DOHH2 (cell line): ENCODE results near the gene ASB6.

Source experiments
- H3F3A ChIP-seq: fragments of 200-600 bp; sonication (generic), shearing (Covaris generic); 2 replicates; pipeline ENCODE4 v1.6.0; 2016; ENCODE audit warnings: antibody characterized with exemption, mild to moderate bottlenecking; ENCODE audit not compliant: control insufficient read depth, insufficient read depth
- H3K27ac ChIP-seq: fragments of 200-600 bp; sonication (generic); 2 replicates; pipeline ENCODE4 v1.5.1; 2014; ENCODE audit warnings: low read depth, mild to moderate bottlenecking, low read length, moderate library complexity
- H3K27me3 ChIP-seq: fragments of 200-600 bp; sonication (generic); 2 replicates; pipeline ENCODE4 v1.6.1; 2014; ENCODE audit warnings: mild to moderate bottlenecking, low read length, mixed read lengths; ENCODE audit not compliant: control insufficient read depth
- H3K36me3 ChIP-seq: fragments of 200-600 bp; sonication (generic); 2 replicates; pipeline ENCODE4 v1.6.1; 2014; ENCODE audit warnings: mild to moderate bottlenecking, low read length, moderate library complexity, mixed read lengths; ENCODE audit not compliant: control insufficient read depth
- H3K4me1 ChIP-seq: fragments of 200-600 bp; sonication (generic); 2 replicates; pipeline ENCODE4 v1.6.1; 2014; ENCODE audit warnings: mild to moderate bottlenecking, low read length, mixed read lengths; ENCODE audit not compliant: control insufficient read depth
- H3K4me2 ChIP-seq: fragments of 200-600 bp; sonication (generic); 2 replicates; pipeline ENCODE4 v1.6.0; 2014; ENCODE audit warnings: mild to moderate bottlenecking, low read length, moderate library complexity
- H3K4me3 ChIP-seq: fragments of 200-600 bp; sonication (generic); 2 replicates; pipeline ENCODE4 v1.5.1; 2014; ENCODE audit warnings: mild to moderate bottlenecking, low read length, mixed read lengths
- H3K79me2 ChIP-seq: fragments of 200-600 bp; sonication (generic); 2 replicates; pipeline ENCODE4 v1.6.1; 2014; ENCODE audit warnings: mild to moderate bottlenecking, low read length, mixed read lengths; ENCODE audit not compliant: control insufficient read depth
- H3K9me2 ChIP-seq: fragments of 200-600 bp; sonication (generic); replicated peaks from 2 replicates; pipeline ENCODE4 v1.6.1; 2014; ENCODE audit warnings: mild to moderate bottlenecking, low read length, mixed read lengths; ENCODE audit not compliant: control insufficient read depth
- H3K9me3 ChIP-seq: fragments of 200-600 bp; sonication (generic); 2 replicates; pipeline ENCODE4 v1.6.1; 2014; ENCODE audit warnings: antibody characterized with exemption, low read length, mixed read lengths; ENCODE audit not compliant: control insufficient read depth, insufficient read depth
- H4K20me1 ChIP-seq: fragments of 200-600 bp; sonication (generic); 2 replicates; pipeline ENCODE4 v1.6.0; 2014; ENCODE audit warnings: low read depth, mild to moderate bottlenecking, antibody characterized with exemption, low read length, moderate library complexity; ENCODE audit not compliant: control insufficient read depth, insufficient read depth
- EZH2phosphoT487 ChIP-seq: fragments of 200-600 bp; sonication (generic); IDR thresholded peaks from 2 replicates; pipeline ENCODE4 v1.6.1; 2017; ENCODE audit warnings: borderline replicate concordance, mild to moderate bottlenecking, antibody characterized with exemption, low read length, moderate library complexity, mixed read lengths
- TF ChIP-seq, protein P1 (sequence below): fragments of 200-600 bp; sonication (generic); IDR thresholded peaks from one replicate; pipeline ENCODE4 v1.5.1; 2014; ENCODE audit warnings: antibody characterized with exemption, mild to moderate bottlenecking, low read depth, low read length; ENCODE audit not compliant: poor library complexity, severe bottlenecking

ASB6 gene

DNA sequence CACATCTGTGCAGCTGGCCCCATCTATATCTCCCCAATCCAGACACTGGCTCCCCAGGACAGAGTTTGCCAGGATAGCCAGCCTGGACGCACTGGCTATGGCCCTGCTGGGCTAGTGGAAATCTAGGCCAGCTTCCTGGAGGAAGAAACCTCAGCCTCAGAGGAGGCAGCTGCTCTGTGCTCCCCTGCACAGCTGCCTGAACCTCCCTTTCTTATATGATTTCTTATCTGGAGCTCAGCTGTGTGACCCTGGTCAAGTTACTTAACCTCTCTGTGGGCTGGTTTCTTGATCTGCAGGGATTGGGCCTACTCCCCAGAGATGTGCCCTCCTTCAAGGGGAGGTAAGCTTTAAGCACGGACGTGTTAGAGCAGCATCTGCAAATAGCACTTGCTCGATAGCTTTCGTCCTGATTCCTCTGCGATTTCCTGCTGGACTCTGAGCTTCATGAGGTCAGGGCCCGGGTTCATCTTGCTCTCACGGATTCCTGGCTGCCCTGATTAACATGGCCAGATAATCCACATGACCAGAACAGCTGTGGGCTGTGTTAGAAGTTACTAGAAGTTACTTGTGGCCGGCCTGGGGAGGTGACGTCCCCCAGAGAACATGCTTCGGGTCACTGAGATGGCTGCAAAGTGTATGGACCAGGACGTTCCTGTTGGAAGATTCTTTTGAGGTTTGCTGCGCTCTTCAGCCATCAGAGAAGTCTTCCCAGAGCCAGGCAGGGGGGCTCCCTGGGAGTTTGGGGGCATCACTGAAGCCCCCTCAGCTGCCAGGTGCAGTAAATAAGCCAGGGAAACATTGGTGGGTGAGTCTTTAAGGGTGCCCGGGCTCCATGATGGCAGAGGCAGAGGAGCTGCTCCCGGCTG lies 35.6 kb downstream of the ASB6 start:
- Histone ChIP-seq H3K27me3 (peaks cover 12% of the 10 kb centered on the region), H3K27ac (no peak overlapping the region)
- no peak for TF ChIP-seq EZH2phosphoT487
- TF ChIP-seq, protein P1, sequence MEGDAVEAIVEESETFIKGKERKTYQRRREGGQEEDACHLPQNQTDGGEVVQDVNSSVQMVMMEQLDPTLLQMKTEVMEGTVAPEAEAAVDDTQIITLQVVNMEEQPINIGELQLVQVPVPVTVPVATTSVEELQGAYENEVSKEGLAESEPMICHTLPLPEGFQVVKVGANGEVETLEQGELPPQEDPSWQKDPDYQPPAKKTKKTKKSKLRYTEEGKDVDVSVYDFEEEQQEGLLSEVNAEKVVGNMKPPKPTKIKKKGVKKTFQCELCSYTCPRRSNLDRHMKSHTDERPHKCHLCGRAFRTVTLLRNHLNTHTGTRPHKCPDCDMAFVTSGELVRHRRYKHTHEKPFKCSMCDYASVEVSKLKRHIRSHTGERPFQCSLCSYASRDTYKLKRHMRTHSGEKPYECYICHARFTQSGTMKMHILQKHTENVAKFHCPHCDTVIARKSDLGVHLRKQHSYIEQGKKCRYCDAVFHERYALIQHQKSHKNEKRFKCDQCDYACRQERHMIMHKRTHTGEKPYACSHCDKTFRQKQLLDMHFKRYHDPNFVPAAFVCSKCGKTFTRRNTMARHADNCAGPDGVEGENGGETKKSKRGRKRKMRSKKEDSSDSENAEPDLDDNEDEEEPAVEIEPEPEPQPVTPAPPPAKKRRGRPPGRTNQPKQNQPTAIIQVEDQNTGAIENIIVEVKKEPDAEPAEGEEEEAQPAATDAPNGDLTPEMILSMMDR = no peak

DNA sequence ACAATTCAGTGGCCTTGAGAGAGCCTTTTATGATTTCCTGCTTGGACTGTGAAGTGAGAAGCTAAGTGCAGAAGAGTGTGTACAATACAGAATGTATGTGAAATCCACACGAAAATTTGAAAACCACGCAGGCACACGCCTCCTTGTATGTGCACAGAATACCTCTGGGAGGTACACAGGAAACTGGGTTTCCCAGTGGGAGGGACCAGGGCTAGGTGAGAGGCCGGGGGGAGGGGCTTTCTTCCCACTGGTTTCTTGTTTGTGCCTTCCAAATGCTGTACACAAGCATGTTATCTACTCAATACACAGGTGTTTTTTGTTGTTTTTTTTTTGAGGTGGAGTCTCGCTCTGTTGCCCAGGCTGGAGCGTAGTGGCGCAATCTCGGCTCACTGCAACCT lies 37.2 kb downstream of the ASB6 start:
- no peak overlapping the region for H3K4me3 ChIP-seq
- H4K20me1 ChIP-seq = no peaks in the 10 kb centered on the region
- TF ChIP-seq, protein P1 = no peak
- TF ChIP-seq EZH2phosphoT487 = no peak
- peaks cover 29% of the 10 kb centered on the region for H3K4me1 ChIP-seq
- H3K36me3 ChIP-seq = no peaks in the 10 kb centered on the region
- no peaks in the 10 kb centered on the region for H3F3A ChIP-seq
- peaks cover 10% of the 10 kb centered on the region for H3K27me3 ChIP-seq
- H3K4me2 ChIP-seq = no peak overlapping the region
- H3K9me2 ChIP-seq = no peaks in the 10 kb centered on the region
- H3K79me2 ChIP-seq = no peaks in the 10 kb centered on the region
- no peaks in the 10 kb centered on the region for H3K9me3 ChIP-seq
- H3K27ac ChIP-seq = no peak overlapping the region

More for the DNA sequence above, 35.6 kb downstream of the ASB6 start:
- Histone ChIP-seq H3K4me3 (no peak overlapping the region), H3K9me3 (no peaks in the 10 kb centered on the region), H3K4me2 (no peak overlapping the region), H3K9me2 (no peaks in the 10 kb centered on the region), H3K36me3 (no peaks in the 10 kb centered on the region), H3K4me1 (peaks cover 39% of the 10 kb centered on the region), H3K79me2 (no peaks in the 10 kb centered on the region), H3F3A (no peaks in the 10 kb centered on the region), H4K20me1 (no peaks in the 10 kb centered on the region)

DNA sequence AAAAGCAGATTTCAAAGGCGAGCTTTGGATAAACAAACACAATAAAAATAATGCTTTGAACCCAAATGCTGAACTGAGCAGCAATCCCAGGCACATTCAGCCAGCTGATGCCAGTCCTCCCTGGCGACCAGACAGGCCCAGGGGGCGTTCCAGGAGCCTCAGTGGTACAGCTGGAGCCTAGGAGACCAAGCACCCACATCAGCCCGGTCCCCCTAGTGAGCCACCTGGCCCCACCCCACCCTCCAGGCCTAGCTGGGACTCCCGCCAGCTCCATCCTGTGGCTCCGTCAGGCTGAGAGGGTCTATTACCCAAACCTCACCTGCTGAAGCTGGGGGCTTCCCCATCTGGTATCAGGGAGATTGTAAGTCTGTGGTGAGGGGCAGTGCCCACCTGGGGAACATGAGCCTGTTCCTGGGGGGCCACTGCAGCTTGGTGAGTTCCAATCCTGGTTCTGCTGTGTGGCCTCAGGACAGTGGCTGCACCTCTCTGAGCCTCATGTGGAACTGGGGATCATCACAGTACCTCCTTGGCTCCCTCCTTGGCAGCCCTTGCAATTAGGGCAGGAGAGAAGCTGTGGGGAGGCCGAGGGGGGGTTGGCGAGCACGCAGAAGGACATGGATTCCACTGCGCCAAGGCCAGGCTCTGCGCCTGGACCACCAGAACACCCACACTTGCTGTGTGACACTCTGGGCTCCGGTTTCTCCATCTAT lies 37.7 kb downstream of the ASB6 start:
- no peaks in the 10 kb centered on the region for H3K9me3 ChIP-seq
- no peaks in the 10 kb centered on the region for H3K79me2 ChIP-seq
- no peak for TF ChIP-seq EZH2phosphoT487
- TF ChIP-seq, protein P1 = no peak
- H4K20me1 ChIP-seq = no peaks in the 10 kb centered on the region
- H3K27me3 ChIP-seq = peaks cover 7% of the 10 kb centered on the region
- peaks cover 26% of the 10 kb centered on the region for H3K4me1 ChIP-seq
- no peaks in the 10 kb centered on the region for H3K36me3 ChIP-seq
- no peak overlapping the region for H3K4me2 ChIP-seq
- no peaks in the 10 kb centered on the region for H3F3A ChIP-seq
- no peaks in the 10 kb centered on the region for H3K9me2 ChIP-seq
- H3K4me3 ChIP-seq = no peak overlapping the region
- no peak overlapping the region for H3K27ac ChIP-seq
